KMS-11 (cell line): ENCODE results near the gene PP2D1.
A peak's percentile ranks its signal among the peaks of the same experiment; 100 is the strongest.
"Not testable (repeated sequence)": the region's sequence is repeated elsewhere in the genome, so short reads cannot be mapped to it uniquely, and the experiment has no call there.

Experiments used
- H2AFZ ChIP-seq: fragments of 200-600 bp; sonication (generic); 2 replicates; pipeline ENCODE4 v1.6.1; 2016; ENCODE audit warnings: antibody characterized with exemption, mixed run types, low read depth
- H3K27ac ChIP-seq: fragments of 200-600 bp; sonication (generic); 2 replicates; pipeline ENCODE4 v1.6.1; 2016; ENCODE audit warnings: mild to moderate bottlenecking, mixed run types
- H3K27me3 ChIP-seq: fragments of 200-600 bp; sonication (generic); 2 replicates; pipeline ENCODE4 v1.6.1; 2017; ENCODE audit warnings: mild to moderate bottlenecking, low read depth, mixed run types, moderate library complexity; ENCODE audit not compliant: insufficient read depth
- H3K36me3 ChIP-seq: fragments of 200-600 bp; sonication (generic); 2 replicates; pipeline ENCODE4 v1.6.1; 2017; ENCODE audit warnings: mild to moderate bottlenecking, mixed run types; ENCODE audit not compliant: insufficient read depth
- H3K4me1 ChIP-seq: fragments of 200-600 bp; sonication (generic); 2 replicates; pipeline ENCODE4 v1.6.1; 2016; ENCODE audit warnings: mild to moderate bottlenecking, low read depth, mixed run types; ENCODE audit not compliant: poor library complexity, severe bottlenecking
- H3K4me2 ChIP-seq: fragments of 200-600 bp; sonication (generic); 2 replicates; pipeline ENCODE4 v1.7.0; 2016; ENCODE audit warnings: mild to moderate bottlenecking, mixed run types
- H3K4me3 ChIP-seq: fragments of 200-600 bp; sonication (generic); IDR thresholded peaks from 2 replicates; pipeline ENCODE4 v1.6.1; 2017; ENCODE audit warnings: low read depth, low read length, mixed read lengths; ENCODE audit not compliant: insufficient read depth
- H3K79me2 ChIP-seq: fragments of 200-600 bp; sonication (generic); 2 replicates; pipeline ENCODE4 v1.6.1; 2016; ENCODE audit warnings: low read depth, mixed run types; ENCODE audit not compliant: insufficient read depth
- H3K9ac ChIP-seq: fragments of 200-600 bp; sonication (generic); 2 replicates; pipeline ENCODE4 v1.6.1; 2016; ENCODE audit warnings: mild to moderate bottlenecking, mixed run types
- H4K20me1 ChIP-seq: fragments of 200-600 bp; sonication (generic); 2 replicates; pipeline ENCODE4 v1.6.1; 2016; ENCODE audit warnings: mild to moderate bottlenecking, mixed run types; ENCODE audit not compliant: insufficient read depth
- CTCF ChIP-seq: fragments of 200-600 bp; sonication (generic); conservative IDR thresholded peaks from 2 replicates; pipeline ENCODE4 v1.6.1; 2017; ENCODE audit warnings: low read depth, mild to moderate bottlenecking, antibody characterized with exemption, low read length, moderate library complexity, mixed read lengths

Gene PP2D1

GRCh38 chr3:20038699-20039465 is 26.8 kb upstream of the PP2D1 start:
- no peaks in the 10 kb centered on the region for H3K27me3 ChIP-seq
- H3K27ac ChIP-seq: peak overlapping the region; percentile 95
- no peaks in the 10 kb centered on the region for H3K36me3 ChIP-seq
- H2AFZ ChIP-seq: peak overlapping the region; percentile 80
- peak overlapping the region; percentile 18 for H3K4me3 ChIP-seq
- no peak for TF ChIP-seq CTCF
- peak overlapping the region; percentile 79 for H3K4me2 ChIP-seq
- no peaks in the 10 kb centered on the region for H4K20me1 ChIP-seq
- peak overlapping the region; percentile 86 for H3K9ac ChIP-seq
- peaks cover 22% of the 10 kb centered on the region for H3K4me1 ChIP-seq
- H3K79me2 ChIP-seq: peaks cover 21% of the 10 kb centered on the region; the same call in 1 of the 2 replicates

- Histone ChIP-seq H4K20me1 (no peaks in the 10 kb centered on the region), H3K27me3 (no peaks in the 10 kb centered on the region), H3K79me2 (peaks cover 9% of the 10 kb centered on the region; the same call in 1 of the 2 replicates), H2AFZ (no peak overlapping the region; the same call in 1 of the 2 replicates), H3K4me3 (no peak overlapping the region), H3K27ac (no peak overlapping the region; the same call in 1 of the 2 replicates), H3K4me1 (peaks cover 8% of the 10 kb centered on the region), H3K9ac (no peak overlapping the region), H3K36me3 (no peaks in the 10 kb centered on the region), H3K4me2 (peak overlapping the region; percentile 79; the same call in 1 of the 2 replicates)
- TF ChIP-seq CTCF: no peak
Observed at GRCh38 chr3:20037255-20037996, 25.4 kb upstream of the PP2D1 start.

GRCh38 chr3:20035019-20035418 is 23.0 kb upstream of the PP2D1 start:
- Histone ChIP-seq H4K20me1 (no peaks in the 10 kb centered on the region), H3K4me3 (no peak overlapping the region), H3K4me1 (no peaks in the 10 kb centered on the region), H3K36me3 (no peaks in the 10 kb centered on the region), H2AFZ (no peak overlapping the region), H3K27ac (no peak overlapping the region), H3K4me2 (no peak overlapping the region), H3K79me2 (no peaks in the 10 kb centered on the region), H3K9ac (no peak overlapping the region), H3K27me3 (no peaks in the 10 kb centered on the region)
- TF ChIP-seq CTCF: no peak

- H3K27ac ChIP-seq, H3K36me3 ChIP-seq, H3K4me1 ChIP-seq, H3K4me3 ChIP-seq, H3K79me2 ChIP-seq, H3K9ac ChIP-seq, H3K4me2 ChIP-seq, H4K20me1 ChIP-seq, H2AFZ ChIP-seq, H3K27me3 ChIP-seq: not testable (repeated sequence)
Observed at GRCh38 chr3:20031939-20032338, 19.9 kb upstream of the PP2D1 start.
